ENCODE data around the gene INVS.

- no peak for TF ChIP-seq POLR2AphosphoS5 (IDR thresholded peaks at IDR 0.05)
- no peak for TF ChIP-seq EP300 (IDR thresholded peaks at IDR 0.05)
Measured at GRCh38 chr9:100340224-100340623, 241.2 kb downstream of the INVS start.
